ENCODE data around the gene COX19. TPM values are rescaled to one million over a fixed set of nuclear protein-coding genes. Genes with fewer than 3 reads are reported as not detected.
A peak's percentile ranks its signal among the peaks of the same experiment; 100 is the strongest.

COX19 gene
- total and polyA plus RNA-seq, 2 of the 13 experiments (the other 11 are each of a cell fraction or from before 2014, with no cell fraction given) = 11.5 to 21.7 TPM

- TF ChIP-seq ZFP82 (CRISPR knock-in tag; IDR thresholded peaks at IDR 0.05; ENCODE audit: borderline replicate concordance) (no peak), SSRP1 (CRISPR knock-in tag; IDR thresholded peaks at IDR 0.05) (no peak; the same call in 1 of the 2 replicates), MTF1 (CRISPR knock-in tag; IDR thresholded peaks at IDR 0.05) (peak; percentile 51; the same call in 1 of the 2 replicates), IRF2 (CRISPR knock-in tag; IDR thresholded peaks at IDR 0.05) (peak; percentile 53), ZNF598 (CRISPR knock-in tag; IDR thresholded peaks at IDR 0.05; ENCODE audit: borderline replicate concordance) (no peak), FOXK1 (CRISPR knock-in tag; IDR thresholded peaks at IDR 0.05; ENCODE audit: borderline replicate concordance, low read depth) (peak; percentile 58; the same call in 1 of the 2 replicates), ZSCAN30 (CRISPR knock-in tag; IDR thresholded peaks at IDR 0.05) (no peak), SMC3 (IDR thresholded peaks at IDR 0.05; ENCODE audit: low read length) (no peak), NFRKB (IDR thresholded peaks at IDR 0.05) (no peak), DR1 (CRISPR knock-in tag; IDR thresholded peaks at IDR 0.05) (peak; percentile 70; the same call in 1 of the 2 replicates), KLF16 (CRISPR knock-in tag; IDR thresholded peaks at IDR 0.05) (peak in 1 of 2 experiments; percentile 70; a peak in 1 of 4 replicates), ZNF83 (CRISPR knock-in tag; IDR thresholded peaks at IDR 0.05; ENCODE audit: borderline replicate concordance) (peak; percentile 89; the same call in 1 of the 2 replicates), MNT (IDR thresholded peaks at IDR 0.05) (0 out of 2 replicates have a peak, but pooled peaks have one; percentile 4), SMARCE1 (IDR thresholded peaks at IDR 0.05; ENCODE audit: borderline replicate concordance) (no peak), FOXO1 (CRISPR knock-in tag; IDR thresholded peaks at IDR 0.05) (peak; percentile 84), ZBTB7A (CRISPR knock-in tag; IDR thresholded peaks at IDR 0.05) (peak; percentile 95), ZSCAN31 (CRISPR knock-in tag; IDR thresholded peaks at IDR 0.05; ENCODE audit: low read depth) (peak; percentile 68; the same call in 1 of the 2 replicates), SIN3B (IDR thresholded peaks at IDR 0.05; ENCODE audit: low read length) (no peak), ZFP90 (CRISPR knock-in tag; IDR thresholded peaks at IDR 0.05; ENCODE audit: borderline replicate concordance) (peak; percentile 80), DBP (CRISPR knock-in tag; IDR thresholded peaks at IDR 0.05; ENCODE audit: not compliant biosample characterization) (no peak), NR2C2 (CRISPR knock-in tag; IDR thresholded peaks at IDR 0.05; ENCODE audit: borderline replicate concordance) (peak; percentile 47; the same call in 1 of the 2 replicates), RXRB (CRISPR knock-in tag; IDR thresholded peaks at IDR 0.05; ENCODE audit: borderline replicate concordance) (peak; percentile 78; the same call in 1 of the 2 replicates), ZNF17 (CRISPR knock-in tag; IDR thresholded peaks at IDR 0.05) (no peak), ZNF101 (CRISPR knock-in tag; IDR thresholded peaks at IDR 0.05; ENCODE audit: borderline replicate concordance, low read depth) (no peak), ZNF460 (CRISPR knock-in tag; IDR thresholded peaks at IDR 0.05; ENCODE audit: borderline replicate concordance) (peak; percentile 33; the same call in 1 of the 2 replicates), JUNB (CRISPR knock-in tag; IDR thresholded peaks at IDR 0.05; ENCODE audit: borderline replicate concordance) (no peak), NR2F6 (IDR thresholded peaks at IDR 0.05) (peak; percentile 62), NR2F6 (CRISPR knock-in tag; IDR thresholded peaks at IDR 0.05) (peak; percentile 62), ZSCAN22 (CRISPR knock-in tag; IDR thresholded peaks at IDR 0.05) (no peak; the same call in 1 of the 2 replicates)
Observed at GRCh38 chr7:977326-978048, 2.1 kb upstream of the COX19 start (continued).
